IMR-90 (cell line): ENCODE results near the gene DMRT1. TPM values are rescaled to one million over a fixed set of nuclear protein-coding genes. Genes with fewer than 3 reads are reported as not detected.

Experiments used
- ATAC-seq: fragments of 200-7000 bp; cut with Tn5 transposase; 2 replicates; pipeline ENCODE4 v1.9.1; 2020; ENCODE audit warnings: low read depth, mild to moderate bottlenecking, moderate library complexity
- BruUV-seq: library from RNA; stranded (reverse); fragments of 400-500 nt; replicated peaks from 2 replicates; lab custom pipeline; 2021; lab: Mats Ljungman, UMichigan
- CTCF ChIA-PET: fragments of 300-600 bp; formaldehyde crosslinking; extraction: SDS; loops from one replicate; lab custom pipeline; 2021; ENCODE audit warnings: antibody characterized with exemption; lab: Yijun Ruan, JAX
- POLR2A ChIA-PET: fragments of 300-600 bp; sonication (Branson Sonifier 250); formaldehyde crosslinking; loops from one replicate; lab custom pipeline; 2022; ENCODE audit warnings: antibody characterized with exemption; ENCODE audit not compliant: unreplicated experiment; lab: Charles Lee
- DNase-seq: peaks from one replicate; pipeline ENCODE4 v3.0.0; 2013
- H2AFZ ChIP-seq: replicated peaks from 2 replicates; pipeline ENCODE3; 2013; ENCODE audit warnings: low read length, mild to moderate bottlenecking; ENCODE audit not compliant: poor library complexity
- H2AK5ac ChIP-seq: 2 replicates; pipeline ENCODE4 v1.6.1; 2013; ENCODE audit warnings: low read depth, low read length, inconsistent platforms
- H2AK9ac ChIP-seq: replicated peaks from 2 replicates; pipeline ENCODE3; 2013; ENCODE audit warnings: mild to moderate bottlenecking, low read depth, low read length, moderate library complexity; ENCODE audit not compliant: poor library complexity
- H2BK120ac ChIP-seq: 2 replicates; pipeline ENCODE4 v1.6.1; 2013; ENCODE audit warnings: low read depth, low read length, inconsistent platforms
- H2BK15ac ChIP-seq: 3 replicates; pipeline ENCODE4 v1.6.1; 2013; ENCODE audit warnings: low read depth, low read length, inconsistent platforms
- H2BK20ac ChIP-seq: 2 replicates; pipeline ENCODE4 v1.6.1; 2013; ENCODE audit warnings: low read depth, mild to moderate bottlenecking, inconsistent platforms, low read length, moderate library complexity
- H2BK5ac ChIP-seq: 2 replicates; pipeline ENCODE4 v1.6.1; 2013; ENCODE audit warnings: mild to moderate bottlenecking, low read depth, low read length, inconsistent platforms; ENCODE audit not compliant: poor library complexity, severe bottlenecking
- H3K14ac ChIP-seq: replicated peaks from 2 replicates; pipeline ENCODE4 v1.6.1; 2013; ENCODE audit warnings: low read depth, low read length, inconsistent platforms
- H3K18ac ChIP-seq: 2 replicates; pipeline ENCODE4 v1.6.1; 2013; ENCODE audit warnings: low read depth, low read length, control low read depth
- H3K23ac ChIP-seq: 2 replicates; pipeline ENCODE4 v1.6.1; 2013; ENCODE audit warnings: low read depth, low read length, inconsistent platforms
- H3K27ac ChIP-seq: 2 replicates; pipeline ENCODE4 v1.5.1; 2013; ENCODE audit warnings: mild to moderate bottlenecking, control low read depth, low read length; ENCODE audit not compliant: insufficient read depth
- H3K27me3 ChIP-seq: 2 replicates; pipeline ENCODE4 v1.6.1; 2013; ENCODE audit warnings: low read length; ENCODE audit not compliant: control insufficient read depth, insufficient read depth
- H3K36me3 ChIP-seq: 2 replicates; pipeline ENCODE4 v1.6.1; 2013; ENCODE audit warnings: low read length, mixed read lengths; ENCODE audit not compliant: control insufficient read depth, insufficient read depth
- H3K4ac ChIP-seq: 2 replicates; pipeline ENCODE4 v1.6.1; 2013; ENCODE audit warnings: low read depth, low read length, inconsistent platforms
- H3K4me1 ChIP-seq: 2 replicates; pipeline ENCODE4 v1.6.1; 2013; ENCODE audit warnings: low read length, mixed read lengths; ENCODE audit not compliant: control insufficient read depth, insufficient read depth
- H3K4me2 ChIP-seq: 2 replicates; pipeline ENCODE4 v1.6.1; 2013; ENCODE audit warnings: low read depth, mild to moderate bottlenecking, control low read depth, low read length, moderate library complexity
- H3K4me3 ChIP-seq: 2 replicates; pipeline ENCODE4 v1.5.1; 2013; ENCODE audit warnings: low read depth, mild to moderate bottlenecking, control low read depth, low read length, moderate library complexity; ENCODE audit not compliant: insufficient read depth
- H3K56ac ChIP-seq: 2 replicates; pipeline ENCODE4 v1.6.1; 2013; ENCODE audit warnings: low read length, inconsistent platforms; ENCODE audit not compliant: insufficient read depth; ENCODE audit errors: extremely low read depth
- H3K79me1 ChIP-seq, 2 experiments: 2 replicates each; pipeline ENCODE4 v1.6.1; 2013; ENCODE audit warnings: low read length in 2 of 2, inconsistent platforms in 1 of 2, low read depth in 1 of 2
- H3K9ac ChIP-seq: 2 replicates; pipeline ENCODE4 v1.6.1; 2013; ENCODE audit warnings: low read depth, low read length, control low read depth
- H3K9me1 ChIP-seq: 2 replicates; pipeline ENCODE4 v1.6.1; 2013; ENCODE audit warnings: low read length, inconsistent platforms; ENCODE audit not compliant: insufficient read depth
- H3K9me3 ChIP-seq: 2 replicates; pipeline ENCODE4 v1.6.1; 2013; ENCODE audit warnings: low read length; ENCODE audit not compliant: control insufficient read depth, insufficient read depth
- H4K20me1 ChIP-seq: 2 replicates; pipeline ENCODE4 v1.6.1; 2013; ENCODE audit warnings: low read length, inconsistent platforms; ENCODE audit not compliant: insufficient read depth
- H4K5ac ChIP-seq: 2 replicates; pipeline ENCODE4 v1.6.1; 2013; ENCODE audit warnings: mild to moderate bottlenecking, low read depth, low read length, control low read depth
- H4K8ac ChIP-seq, 2 experiments: 2 replicates each; pipeline ENCODE4 v1.6.1; 2013; ENCODE audit warnings: low read depth in 2 of 2, low read length in 2 of 2, control low read depth in 1 of 2, inconsistent platforms in 1 of 2
- H4K91ac ChIP-seq: 2 replicates; pipeline ENCODE4 v1.6.1; 2013; ENCODE audit warnings: low read depth, low read length, inconsistent platforms; ENCODE audit not compliant: insufficient read depth
- BHLHE40 ChIP-seq: fragments of 150-350 bp; IDR thresholded peaks from 2 replicates; pipeline ENCODE4 v1.6.1; 2016; ENCODE audit warnings: mild to moderate bottlenecking, low read depth, low read length
- CEBPB ChIP-seq: IDR thresholded peaks from 2 replicates; pipeline ENCODE4 v1.6.1; 2012; ENCODE audit warnings: low read depth, low read length, improper control_type of control experiment
- CHD1 ChIP-seq: IDR thresholded peaks from 2 replicates; pipeline ENCODE4 v1.6.1; 2012; ENCODE audit warnings: low read depth, low read length, improper control_type of control experiment
- CTCF ChIP-seq: conservative IDR thresholded peaks from 2 replicates; pipeline ENCODE4 v1.5.1; 2012; ENCODE audit warnings: mild to moderate bottlenecking, low read depth, low read length, improper control_type of control experiment
- FOS ChIP-seq: fragments of 150-350 bp; IDR thresholded peaks from 2 replicates; pipeline ENCODE4 v1.6.1; 2016; ENCODE audit warnings: low read depth, low read length
- MAFK ChIP-seq: IDR thresholded peaks from 2 replicates; pipeline ENCODE4 v1.6.1; 2012; ENCODE audit warnings: low read depth, low read length, improper control_type of control experiment
- MAZ ChIP-seq: IDR thresholded peaks from 2 replicates; pipeline ENCODE4 v1.6.1; 2012; ENCODE audit warnings: low read depth, mild to moderate bottlenecking, low read length, improper control_type of control experiment, moderate library complexity, borderline replicate concordance
- MXI1 ChIP-seq: IDR thresholded peaks from 2 replicates; pipeline ENCODE4 v1.6.1; 2012; ENCODE audit warnings: low read depth, mild to moderate bottlenecking, low read length, moderate library complexity, borderline replicate concordance
- NFE2L2 ChIP-seq: fragments of 150-350 bp; IDR thresholded peaks from 2 replicates; pipeline ENCODE4 v1.6.1; 2016; ENCODE audit warnings: low read depth, mild to moderate bottlenecking, low read length
- POLR2A ChIP-seq: IDR thresholded peaks from 2 replicates; pipeline ENCODE4 v1.6.1; 2012; ENCODE audit warnings: mild to moderate bottlenecking, low read depth, low read length
- RAD21 ChIP-seq: IDR thresholded peaks from 2 replicates; pipeline ENCODE4 v1.6.1; 2012; ENCODE audit warnings: low read length, improper control_type of control experiment
- RCOR1 ChIP-seq: IDR thresholded peaks from 2 replicates; pipeline ENCODE4 v1.6.1; 2012; ENCODE audit warnings: mild to moderate bottlenecking, low read length, improper control_type of control experiment; ENCODE audit not compliant: insufficient replicate concordance
- RFX5 ChIP-seq: IDR thresholded peaks from 2 replicates; pipeline ENCODE4 v1.8.0; 2012; ENCODE audit warnings: low read depth, mild to moderate bottlenecking, low read length, moderate library complexity
- SMC3 ChIP-seq: fragments of 150-350 bp; IDR thresholded peaks from 2 replicates; pipeline ENCODE4 v1.6.1; 2016; ENCODE audit warnings: low read depth, mild to moderate bottlenecking, antibody characterized with exemption, low read length, moderate library complexity
- WGBS, 2 experiments: methylation state at CpG; one replicate each; pipeline versions ENCODE4 v1.1.5 to v1.1.7; 2013; ENCODE audit warnings: missing lambda C conversion rate in 2 of 2; ENCODE audit not compliant: insufficient read length in 1 of 2; ENCODE audit errors: extremely low coverage in 2 of 2; 5-methylcytosine and 5-hydroxymethylcytosine counted together
- dilution Hi-C: fragments of 300-500 bp; cut with HindIII; formaldehyde crosslinking; loops from one replicate; pipeline ENCODE4 v1.14.3; 2018; ENCODE audit warnings: low sequenced_read_pairs; ENCODE audit not compliant: unreplicated experiment
- in situ Hi-C: fragments of 300-500 bp; cut with MboI; formaldehyde crosslinking; loops from 3 replicates; pipeline ENCODE4 v1.14.3; 2019; ENCODE audit warnings: low sequenced_read_pairs, inconsistent platforms, mixed read lengths
- intact Hi-C: fragments of 100-400 bp; cut with micrococcal nuclease; formaldehyde crosslinking; loops from 2 replicates; pipeline ENCODE4 v1.10.0; 2022
- polyA plus RNA-seq, 3 experiments: library from polyadenylated mRNA; depleted of rRNA; stranded (reverse); fragments of >200 nt; gene quantifications; 2 replicates each; pipeline ENCODE4 v1.2.3, GENCODE V29; 2012; ENCODE audit warnings: low replicate concordance in 1 of 3
- total RNA-seq: library from RNA; depleted of rRNA; stranded (reverse); fragments of >200 nt; gene quantifications from 2 replicates; pipeline ENCODE4 v1.2.3, GENCODE V29; 2012
- TF ChIP-seq, protein P1 (sequence below): fragments of 150-350 bp; IDR thresholded peaks from 2 replicates; pipeline ENCODE4 v1.6.1; 2016; ENCODE audit warnings: low read depth, mild to moderate bottlenecking, low read length, moderate library complexity, borderline replicate concordance
- TF ChIP-seq, protein P2 (sequence below): fragments of 150-350 bp; IDR thresholded peaks from 2 replicates; pipeline ENCODE4 v1.6.1; 2017; ENCODE audit warnings: mild to moderate bottlenecking, antibody characterized with exemption, low read length, low read depth

The DMRT1 gene
- total and polyA plus RNA-seq, 2 of the 4 experiments (the other 2 are of a cell fraction): not detected

GRCh38 chr9:818958-819357 is 22.5 kb upstream of the DMRT1 start:
- Histone ChIP-seq H2BK20ac (no peak overlapping the region), H4K8ac (no peak overlapping the region), H3K9ac (no peak overlapping the region), H2BK5ac (no peak overlapping the region), H3K18ac (no peak overlapping the region), H3K23ac (no peak overlapping the region), H3K9me1 (no peaks in the 10 kb centered on the region), H3K4me2 (no peak overlapping the region), H4K91ac (no peak overlapping the region), H3K27ac (no peak overlapping the region), H4K20me1 (no peaks in the 10 kb centered on the region), H2AK9ac (no peak overlapping the region), H2BK120ac (no peak overlapping the region), H2AFZ (no peak overlapping the region), H3K79me1 (no peaks in the 10 kb centered on the region), H3K4me1 (no peaks in the 10 kb centered on the region), H4K5ac (no peak overlapping the region), H3K27me3 (no peaks in the 10 kb centered on the region), H3K4ac (no peak overlapping the region), H3K9me3 (no peaks in the 10 kb centered on the region), H2BK15ac (no peak overlapping the region), H3K36me3 (no peaks in the 10 kb centered on the region), H2AK5ac (no peak overlapping the region), H3K4me3 (no peak overlapping the region), H3K14ac (no peak overlapping the region), H3K56ac (no peak overlapping the region)
- no TSS peak for BruUV-seq
- DNase-seq: no peak
- peak; percentile 51; the same call in 1 of the 2 replicates for ATAC-seq
- TF ChIP-seq POLR2A (no peak), CEBPB (no peak), RAD21 (no peak), RFX5 (no peak), SMC3 (no peak), MAFK (no peak), MXI1 (no peak), CHD1 (no peak), NFE2L2 (no peak), BHLHE40 (no peak), FOS (no peak), MAZ (no peak), CTCF (no peak), RCOR1 (no peak)
- TF ChIP-seq, protein P1, sequence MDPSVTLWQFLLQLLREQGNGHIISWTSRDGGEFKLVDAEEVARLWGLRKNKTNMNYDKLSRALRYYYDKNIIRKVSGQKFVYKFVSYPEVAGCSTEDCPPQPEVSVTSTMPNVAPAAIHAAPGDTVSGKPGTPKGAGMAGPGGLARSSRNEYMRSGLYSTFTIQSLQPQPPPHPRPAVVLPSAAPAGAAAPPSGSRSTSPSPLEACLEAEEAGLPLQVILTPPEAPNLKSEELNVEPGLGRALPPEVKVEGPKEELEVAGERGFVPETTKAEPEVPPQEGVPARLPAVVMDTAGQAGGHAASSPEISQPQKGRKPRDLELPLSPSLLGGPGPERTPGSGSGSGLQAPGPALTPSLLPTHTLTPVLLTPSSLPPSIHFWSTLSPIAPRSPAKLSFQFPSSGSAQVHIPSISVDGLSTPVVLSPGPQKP: no peak
- TF ChIP-seq, protein P2, sequence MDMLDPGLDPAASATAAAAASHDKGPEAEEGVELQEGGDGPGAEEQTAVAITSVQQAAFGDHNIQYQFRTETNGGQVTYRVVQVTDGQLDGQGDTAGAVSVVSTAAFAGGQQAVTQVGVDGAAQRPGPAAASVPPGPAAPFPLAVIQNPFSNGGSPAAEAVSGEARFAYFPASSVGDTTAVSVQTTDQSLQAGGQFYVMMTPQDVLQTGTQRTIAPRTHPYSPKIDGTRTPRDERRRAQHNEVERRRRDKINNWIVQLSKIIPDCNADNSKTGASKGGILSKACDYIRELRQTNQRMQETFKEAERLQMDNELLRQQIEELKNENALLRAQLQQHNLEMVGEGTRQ: no peak
- no CpG with 5 or more reads among the region's 3 CpGs for WGBS, 2 experiments
- dilution Hi-C loops (no loop called here), in situ Hi-C loops (no loop called here), intact Hi-C loops (no loop called here)
- ChIA-PET POLR2A (no interaction called here), CTCF (no interaction called here)
